Stimulated activated CD4-positive, alpha-beta T cell treated with anti-CD3 and anti-CD28 coated beads, Interleukin-15, amount 100 ng/mL, for 24 hours (primary cell): ENCODE results near the gene LMF1.

Experiments
- DNase-seq: peaks from one replicate; pipeline ENCODE4 v3.0.0-alpha.2; 2020

Gene LMF1

DNA sequence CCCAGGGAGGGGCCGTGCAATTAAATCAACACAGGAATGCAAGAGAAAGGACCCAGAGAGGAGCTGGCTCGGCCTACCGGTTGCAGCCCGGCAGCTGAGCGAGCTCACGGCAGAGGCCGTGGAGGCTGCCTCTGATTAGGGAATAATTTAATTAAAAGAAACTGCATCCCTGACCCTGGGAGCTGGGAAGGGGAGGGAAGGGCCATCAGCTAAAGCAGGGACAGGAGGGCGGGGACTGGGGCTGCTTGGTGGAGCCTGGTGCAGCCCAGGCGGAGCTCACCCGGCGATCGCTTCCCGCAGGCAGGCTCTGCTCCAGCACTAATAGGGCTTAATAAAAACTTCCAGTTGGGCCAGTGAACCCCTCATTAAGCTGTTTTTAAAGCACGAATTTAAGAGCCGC, 43.4 kb downstream of the LMF1 start:
- no peak for DNase-seq

DNA sequence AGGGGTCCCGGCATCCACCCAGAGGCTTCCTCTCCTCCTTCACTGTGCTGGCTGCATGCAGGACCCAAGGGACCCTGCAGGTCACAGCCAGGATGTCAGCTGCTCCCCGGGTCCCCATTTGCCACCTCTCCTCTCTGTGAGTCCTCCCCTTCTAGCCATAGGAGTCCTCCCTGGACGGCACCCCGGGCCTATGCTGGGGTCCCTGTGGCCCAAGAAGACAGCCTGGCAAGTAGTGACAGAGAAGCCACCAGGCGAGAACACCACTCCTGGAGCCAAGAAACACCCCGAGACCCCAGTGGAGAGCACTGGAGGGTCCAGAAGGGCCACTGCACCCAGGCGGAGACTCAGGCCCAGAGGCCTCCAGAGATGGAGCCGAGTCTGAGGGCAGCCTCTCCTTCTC, 44.1 kb downstream of the LMF1 start:
- no peak for DNase-seq

DNA sequence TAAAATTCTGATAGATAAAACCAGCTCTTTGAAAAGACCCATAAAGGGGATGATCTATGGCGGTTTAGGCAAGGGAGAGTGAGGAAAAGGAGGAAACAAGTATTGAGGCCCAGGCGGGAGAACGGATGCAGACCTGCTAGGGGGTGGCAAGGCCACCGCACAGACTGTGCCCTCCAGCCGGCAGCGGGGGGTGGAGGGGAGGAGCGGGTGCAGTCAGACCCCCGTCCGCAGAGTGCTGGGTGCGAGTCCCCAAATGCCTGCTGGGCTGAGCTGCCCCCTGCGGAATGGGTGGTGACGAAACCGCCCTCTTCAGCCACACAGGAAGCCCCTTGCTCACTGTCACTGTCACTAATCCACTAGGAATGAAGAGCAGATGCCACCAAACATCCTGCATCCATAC, 46.0 kb downstream of the LMF1 start:
- no peak for DNase-seq

DNA sequence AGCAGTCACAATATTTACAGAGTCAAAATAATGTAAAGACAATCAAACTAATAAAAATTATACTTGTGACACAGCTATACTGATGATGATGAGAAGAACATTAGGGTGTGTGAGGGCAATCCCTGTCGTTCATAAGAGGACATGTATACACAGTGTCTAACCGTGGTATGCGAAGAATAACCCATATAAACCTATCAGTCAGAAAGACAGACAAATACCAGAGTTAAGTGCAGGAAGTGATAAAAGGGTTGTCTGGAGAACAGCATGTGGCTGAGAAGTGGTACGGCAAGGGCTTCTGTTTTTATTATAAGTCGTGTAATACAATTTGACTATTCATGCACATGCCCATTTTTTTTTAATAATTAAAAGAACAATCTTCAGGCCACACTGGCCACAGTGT, 46.7 kb downstream of the LMF1 start:
- no peak for DNase-seq

DNA sequence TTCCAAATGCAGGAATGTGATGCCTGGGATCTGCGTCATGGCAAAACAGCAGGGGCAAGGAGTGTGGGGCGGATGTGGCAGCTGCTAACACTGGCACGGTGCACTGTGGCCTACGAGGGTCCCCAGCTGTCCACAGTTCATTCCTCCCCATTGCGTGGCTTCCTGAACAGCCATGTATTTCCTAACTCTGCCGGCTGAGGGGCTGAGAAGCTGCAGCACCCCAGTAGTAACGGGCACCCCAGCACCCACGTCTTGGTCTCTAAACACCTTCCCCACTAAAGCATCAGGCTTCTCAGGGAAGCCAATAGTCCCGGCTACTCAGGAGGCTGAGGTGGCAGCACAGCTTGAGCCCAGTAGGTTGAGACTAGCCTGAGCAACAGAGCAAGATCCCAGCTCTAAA, 47.6 kb downstream of the LMF1 start:
- DNase-seq, result no peak

DNA sequence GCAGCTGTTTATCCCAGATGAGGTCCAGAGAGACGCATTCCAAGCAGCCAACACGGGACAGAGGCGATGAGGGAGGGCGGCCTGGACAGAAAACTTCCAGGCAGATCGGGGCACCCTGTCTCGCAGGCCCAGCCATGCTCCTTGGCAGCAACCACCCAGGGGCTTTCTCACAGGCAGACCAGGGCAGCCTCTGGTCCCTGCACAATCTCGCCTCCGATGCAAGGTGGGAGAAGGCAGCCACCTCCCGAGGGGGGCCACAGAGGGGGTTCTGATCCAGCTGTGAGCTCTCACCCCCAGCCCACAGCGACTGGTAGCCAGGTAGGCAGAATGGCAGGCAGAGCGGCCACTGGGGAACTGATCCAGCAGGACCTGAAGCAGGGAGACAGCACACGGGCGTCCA, 48.7 kb downstream of the LMF1 start:
- DNase-seq, result no peak

DNA sequence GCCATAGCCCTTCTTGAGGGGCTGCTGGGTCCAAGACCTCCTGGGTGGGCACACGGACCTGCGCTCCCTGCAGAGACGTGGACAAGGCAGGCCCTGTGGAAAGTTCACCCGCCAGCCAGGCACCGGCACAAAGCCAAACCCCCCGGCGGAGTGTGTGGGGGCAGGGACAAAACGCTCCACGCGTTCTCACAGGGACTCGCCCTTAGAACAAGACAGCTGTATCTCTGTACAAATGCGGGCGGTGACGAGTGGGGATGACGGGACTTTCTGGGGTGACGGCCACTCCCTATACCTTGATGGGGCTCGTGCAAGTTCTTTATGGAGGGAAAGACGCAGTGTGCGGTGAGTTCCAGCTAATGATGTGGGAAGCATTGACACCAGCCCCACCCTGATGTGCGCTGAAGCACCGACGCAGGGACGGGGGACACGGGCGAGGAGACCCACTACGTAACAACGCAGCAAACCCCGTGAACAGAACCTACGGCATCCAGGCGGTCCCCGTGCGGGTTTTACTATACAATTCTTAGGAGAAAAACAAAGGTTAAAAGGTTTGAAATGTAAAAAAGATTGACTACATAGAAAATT, 49.4 kb downstream of the LMF1 start:
- no peak for DNase-seq

DNA sequence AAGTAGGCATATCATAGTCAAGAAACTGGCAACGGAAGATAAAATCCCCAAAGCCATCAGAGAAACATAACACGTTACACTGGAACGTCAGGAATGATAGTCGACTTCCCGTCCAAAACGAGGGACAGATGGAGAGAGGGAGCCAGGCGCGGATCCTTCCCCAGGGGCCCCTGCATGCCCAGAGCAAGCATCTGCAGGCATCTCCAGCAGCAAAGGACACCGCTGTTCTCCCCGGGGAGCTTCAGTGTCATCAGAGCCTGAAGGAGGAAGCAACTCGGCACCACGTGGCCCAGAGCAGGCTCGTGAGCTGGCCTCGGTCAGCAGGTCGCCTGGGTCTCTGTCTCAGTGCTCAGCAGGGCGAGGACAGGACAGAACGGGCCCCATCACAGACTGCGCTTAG, 50.1 kb downstream of the LMF1 start:
- DNase-seq, result no peak

DNA sequence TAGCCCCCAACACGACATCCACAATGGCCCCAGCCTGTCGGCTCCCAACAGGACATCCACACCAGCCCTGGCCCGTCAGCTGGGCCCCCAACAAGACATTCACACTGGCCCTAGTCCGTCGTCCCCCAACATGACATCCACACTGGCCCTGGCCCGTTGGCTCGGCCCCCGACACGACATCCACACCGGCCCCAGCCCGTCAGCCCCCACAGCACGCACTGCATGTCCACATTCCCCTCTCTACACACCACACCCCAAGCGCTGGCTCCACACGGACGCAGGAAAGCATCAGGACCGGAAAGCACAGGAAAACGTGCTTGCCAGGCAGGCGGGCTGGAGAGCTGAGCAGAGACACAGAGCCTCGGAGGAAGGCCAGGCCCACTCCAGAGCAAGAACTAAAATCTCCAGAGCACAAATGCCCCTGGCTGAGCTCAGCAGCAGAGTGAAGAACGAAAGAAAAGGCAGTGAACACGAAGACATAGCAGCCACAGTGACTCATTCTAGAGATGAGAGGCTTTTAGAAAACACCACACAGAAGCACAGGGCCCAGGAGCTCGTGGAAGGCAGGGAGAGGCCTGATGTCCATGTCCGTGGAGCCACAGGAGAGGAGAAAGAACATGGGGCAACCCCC, 50.6 kb downstream of the LMF1 start:
- DNase-seq, result no peak

DNA sequence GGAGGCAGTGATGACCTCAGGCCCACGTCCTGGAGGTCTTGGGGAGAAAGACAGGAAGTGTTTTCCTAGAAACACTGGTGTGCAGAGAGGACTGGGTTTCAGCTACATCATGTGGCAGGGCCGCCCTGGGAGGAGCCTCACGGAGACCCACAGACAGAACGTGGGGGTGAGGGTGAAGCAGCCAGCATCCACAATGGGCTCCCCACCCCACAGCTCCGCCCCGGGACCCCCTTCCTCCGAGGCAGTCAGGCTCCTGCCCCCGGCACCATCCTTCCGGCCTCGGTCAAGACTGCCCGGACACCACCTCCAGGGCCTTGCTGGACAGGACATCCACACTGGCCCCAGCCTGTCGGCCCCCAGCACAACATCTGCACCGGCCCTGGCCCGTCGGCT, 51.1 kb downstream of the LMF1 start:
- no peak for DNase-seq

DNA sequence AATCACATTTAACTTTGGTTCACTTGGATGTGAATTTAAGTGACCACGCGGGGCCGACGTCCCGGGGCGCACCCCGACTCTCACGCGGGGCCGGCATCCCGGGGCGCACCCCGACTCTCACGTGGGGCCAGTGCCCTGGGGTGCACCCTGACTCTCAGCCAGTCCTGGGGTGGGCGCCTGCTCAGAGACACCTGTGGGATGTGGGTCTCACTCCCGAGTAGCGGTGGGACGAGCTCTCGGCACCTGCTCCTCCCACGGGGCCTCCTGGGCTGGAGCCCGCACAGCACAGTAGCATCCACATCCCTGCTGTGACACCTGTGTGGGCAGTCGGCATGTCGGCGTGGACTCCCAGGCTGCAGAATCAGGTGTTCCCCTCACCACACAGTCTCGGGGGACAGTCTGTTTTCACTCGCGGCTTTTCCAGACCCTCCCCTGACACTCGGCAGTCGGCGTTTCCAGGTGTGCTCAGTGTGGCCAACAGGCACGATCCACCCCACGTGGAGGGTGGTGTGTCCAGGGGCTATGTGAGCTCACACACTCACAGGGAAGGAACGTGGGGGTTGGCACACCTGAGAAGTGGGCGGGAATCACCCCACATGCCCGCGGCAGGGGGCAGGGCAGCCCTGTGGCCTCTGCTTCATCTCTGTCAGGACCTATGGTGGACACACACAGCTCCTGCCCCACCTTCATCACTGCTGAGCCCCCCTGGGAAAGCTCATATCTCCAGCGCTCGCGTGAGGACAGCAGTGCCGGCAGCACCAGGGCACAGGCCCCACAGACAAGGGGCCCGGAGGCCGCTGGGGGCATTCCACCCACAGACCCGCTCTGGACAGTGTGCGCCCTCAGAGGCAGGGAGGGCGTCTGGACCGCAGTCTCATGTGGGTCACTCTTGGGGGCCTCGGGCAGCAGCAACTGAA, 51.8 kb downstream of the LMF1 start:
- no peak for DNase-seq

DNA sequence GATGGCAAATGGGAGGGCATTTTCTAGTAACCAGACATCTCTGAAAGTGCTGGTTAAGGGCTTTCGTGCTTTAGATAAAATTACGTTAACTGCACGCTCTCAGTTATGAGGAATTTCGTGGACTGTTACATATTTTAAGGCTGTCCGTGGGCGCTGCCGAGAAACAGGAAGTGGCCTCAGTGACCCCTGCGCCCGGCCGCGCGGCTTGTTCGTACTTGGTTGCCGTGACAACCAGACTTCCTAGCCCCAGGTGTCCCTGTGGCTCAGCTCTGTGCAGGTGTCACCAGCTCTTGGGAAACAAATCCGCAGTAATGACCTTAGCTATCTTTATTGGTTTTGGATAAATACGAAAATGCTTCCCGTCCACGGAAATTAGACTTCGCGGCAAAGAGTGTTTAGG, 52.7 kb downstream of the LMF1 start:
- DNase-seq, result no peak

DNA sequence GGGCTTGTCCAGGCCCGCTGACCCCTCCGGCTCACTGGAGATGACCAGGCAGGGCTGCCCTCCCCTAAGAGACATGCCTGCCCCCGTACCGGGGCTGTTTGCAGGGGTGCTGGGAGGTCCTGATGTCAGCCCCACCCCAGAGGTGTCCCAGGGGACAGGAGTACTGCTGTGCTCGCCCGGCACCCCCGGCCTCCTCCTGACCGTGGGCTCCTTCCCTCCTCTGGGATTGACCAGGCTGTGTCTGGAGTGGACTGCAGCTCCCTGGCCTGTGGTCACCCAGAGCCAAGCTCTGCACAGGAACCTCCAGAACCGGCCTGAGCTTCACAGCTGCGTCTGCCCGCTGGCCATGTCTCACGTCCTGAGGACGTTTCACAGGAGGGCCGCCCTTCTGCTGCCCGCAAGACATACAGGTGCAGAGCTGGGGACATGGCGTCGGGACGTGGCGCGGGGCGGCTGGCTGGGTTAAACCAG, 53.2 kb downstream of the LMF1 start:
- no peak for DNase-seq

DNA sequence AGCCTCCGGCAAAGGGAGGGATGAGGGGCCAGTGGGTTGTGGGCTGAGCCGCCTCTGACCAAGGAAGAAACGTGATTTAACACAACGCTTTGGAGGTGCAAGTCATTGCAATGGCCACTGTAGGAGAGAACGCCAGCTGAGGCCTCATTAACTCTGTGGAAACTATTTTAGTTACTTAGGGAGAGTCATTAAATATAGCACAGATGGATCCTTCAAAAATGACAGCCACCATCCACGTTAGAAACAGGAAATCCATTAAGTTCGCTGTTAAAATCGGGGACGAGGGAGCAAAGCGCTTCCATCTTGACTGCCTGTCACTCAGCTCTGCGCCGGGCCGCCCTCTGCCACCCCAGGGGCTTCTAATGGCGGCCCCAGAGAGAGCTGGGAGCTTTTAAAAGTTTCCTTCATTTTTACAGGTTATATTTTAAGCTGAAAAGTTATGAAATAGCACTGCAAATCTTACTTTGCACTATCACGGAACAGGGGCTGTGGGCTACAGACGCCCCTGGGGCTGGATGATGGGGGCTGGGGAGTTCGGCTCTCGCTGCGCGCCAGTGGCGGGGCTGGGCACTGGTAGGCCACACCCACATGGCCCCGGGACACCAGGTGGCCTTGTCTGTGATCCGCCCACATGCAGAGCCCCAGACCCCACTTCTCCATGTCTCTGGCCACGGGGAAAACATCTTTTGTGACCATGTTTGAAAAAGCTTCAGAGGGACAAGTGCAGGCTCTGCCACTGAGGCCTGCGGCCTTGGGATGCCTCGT, 54.6 kb downstream of the LMF1 start:
- no peak for DNase-seq

DNA sequence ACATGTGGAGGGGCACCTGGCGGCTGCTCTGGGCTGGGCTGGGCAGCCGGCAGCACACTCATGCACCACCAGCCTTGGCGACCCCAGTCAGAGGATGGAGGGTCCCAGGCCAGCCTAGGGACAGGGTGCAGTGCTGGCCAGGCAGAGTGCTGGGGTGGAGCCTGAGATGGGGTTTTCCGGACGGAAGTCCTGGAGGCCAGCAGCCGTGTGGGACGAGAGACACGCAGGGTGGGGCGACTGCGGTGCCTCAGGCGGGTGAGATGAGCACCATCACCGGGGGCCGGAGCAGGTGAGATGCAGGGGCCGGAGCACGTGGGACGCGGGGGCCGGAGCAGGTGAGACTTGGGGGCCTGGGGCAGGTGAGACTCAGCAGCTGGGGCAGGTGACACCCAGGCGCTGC, 55.2 kb downstream of the LMF1 start:
- DNase-seq, result no peak

DNA sequence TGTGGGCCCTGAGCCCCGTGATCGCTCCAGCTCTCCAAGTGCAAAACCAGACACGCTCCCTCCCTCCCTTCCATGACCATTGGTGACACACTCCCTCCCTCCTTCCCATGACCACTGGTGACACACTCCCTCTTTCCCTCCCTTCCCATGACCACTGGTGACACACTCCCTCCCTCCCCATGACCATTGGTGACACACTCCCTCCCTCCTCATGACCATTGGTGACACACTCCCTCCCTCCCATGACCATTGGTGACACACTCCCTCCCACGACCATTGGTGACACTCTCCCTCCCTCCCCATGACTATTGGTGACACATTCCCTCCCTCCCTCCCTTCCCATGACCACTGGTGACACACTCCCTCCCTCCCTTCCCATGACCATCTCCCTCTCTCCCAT, 56.3 kb downstream of the LMF1 start:
- DNase-seq, result no peak

DNA sequence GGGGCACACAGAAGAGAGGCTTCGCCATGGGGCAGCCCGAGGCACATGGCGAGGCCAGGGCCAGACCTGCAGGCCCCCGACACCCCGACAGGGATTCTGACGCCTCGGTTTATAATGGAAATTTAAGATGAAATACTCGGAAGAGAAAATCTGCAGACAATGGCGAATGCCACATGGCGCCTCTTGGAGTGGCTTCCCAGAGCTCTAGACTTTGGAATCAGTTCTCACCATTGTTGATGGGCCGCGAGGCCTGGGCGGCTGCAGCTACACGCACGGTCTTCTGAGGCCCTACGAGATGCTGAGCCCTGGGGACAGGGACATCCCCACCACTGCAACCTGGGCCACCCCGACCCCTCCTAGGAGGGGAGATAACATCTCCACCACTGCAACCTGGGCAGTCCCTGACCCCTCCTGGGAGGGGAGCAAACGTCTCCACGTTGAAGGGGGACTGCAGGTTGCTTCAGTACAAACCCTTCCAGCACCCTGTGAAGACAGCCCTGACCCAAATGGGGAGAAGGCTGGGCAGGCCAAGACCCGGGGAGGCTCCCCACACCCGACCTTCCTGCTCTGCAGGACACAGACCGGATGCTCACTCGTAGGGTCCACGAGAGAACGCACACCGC, 56.9 kb downstream of the LMF1 start:
- DNase-seq, result no peak

DNA sequence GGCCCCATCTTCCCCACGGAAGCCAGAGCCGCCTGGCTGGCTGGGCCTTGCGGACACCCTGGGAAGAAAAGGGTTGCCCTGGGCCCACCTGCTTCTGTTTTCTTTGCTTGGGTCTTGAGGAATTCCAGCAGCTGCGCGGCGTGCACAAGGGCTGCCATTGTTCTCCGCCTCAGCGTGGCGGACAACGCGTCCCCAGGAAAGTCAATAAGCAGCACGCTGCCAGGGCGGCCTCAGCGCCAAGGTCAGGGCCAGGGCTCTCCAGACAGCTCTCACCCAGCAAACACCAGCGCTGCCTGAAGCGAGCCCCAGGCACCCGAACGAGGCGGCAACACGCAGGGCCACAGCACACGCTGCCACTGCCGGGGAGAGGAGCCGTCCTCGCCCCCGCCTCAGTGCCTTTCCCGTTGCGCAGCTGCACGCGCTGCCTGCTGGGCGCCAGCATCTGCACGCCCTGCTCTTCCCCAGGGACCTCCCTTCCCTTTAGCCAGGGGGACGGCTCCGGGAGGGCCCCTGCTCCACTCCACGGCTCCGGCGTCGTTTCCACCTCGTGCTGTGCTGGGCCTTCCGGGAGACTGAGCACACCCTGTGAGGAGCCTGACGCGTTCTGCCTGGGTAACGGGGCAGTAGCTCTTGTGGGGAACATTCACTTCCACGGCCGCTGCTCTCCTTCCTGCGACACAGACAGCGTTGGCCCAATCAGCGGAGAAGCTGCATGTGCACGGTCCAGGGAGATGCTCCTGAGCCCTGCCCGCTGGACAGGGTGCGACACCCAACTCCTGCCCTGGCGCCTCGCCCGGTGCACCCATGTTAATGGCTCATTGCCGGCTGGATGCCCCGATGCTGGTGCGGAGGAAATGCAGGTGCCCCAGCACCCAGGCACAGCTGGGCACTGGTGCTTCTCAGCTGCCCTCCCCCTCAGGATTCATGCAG, 57.8 kb downstream of the LMF1 start:
- DNase-seq, result no peak

DNA sequence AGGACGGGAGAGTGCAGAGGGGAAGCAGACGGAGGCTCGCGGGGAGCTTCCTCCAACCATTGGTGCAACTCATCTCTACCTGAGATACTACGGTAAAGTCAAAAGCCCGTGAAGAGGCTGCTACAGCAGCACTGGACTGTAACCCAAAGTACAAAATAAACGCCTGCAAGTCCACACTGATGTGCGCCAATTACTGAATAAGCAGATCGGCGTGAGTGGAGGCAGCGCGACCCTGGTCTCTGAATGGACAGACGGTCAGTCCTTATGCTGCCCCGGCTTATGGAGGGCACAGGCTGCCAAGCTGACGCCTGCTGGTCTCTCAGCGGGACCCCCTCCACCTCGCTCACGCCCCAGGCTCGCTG, 58.5 kb downstream of the LMF1 start:
- DNase-seq, result no peak

DNA sequence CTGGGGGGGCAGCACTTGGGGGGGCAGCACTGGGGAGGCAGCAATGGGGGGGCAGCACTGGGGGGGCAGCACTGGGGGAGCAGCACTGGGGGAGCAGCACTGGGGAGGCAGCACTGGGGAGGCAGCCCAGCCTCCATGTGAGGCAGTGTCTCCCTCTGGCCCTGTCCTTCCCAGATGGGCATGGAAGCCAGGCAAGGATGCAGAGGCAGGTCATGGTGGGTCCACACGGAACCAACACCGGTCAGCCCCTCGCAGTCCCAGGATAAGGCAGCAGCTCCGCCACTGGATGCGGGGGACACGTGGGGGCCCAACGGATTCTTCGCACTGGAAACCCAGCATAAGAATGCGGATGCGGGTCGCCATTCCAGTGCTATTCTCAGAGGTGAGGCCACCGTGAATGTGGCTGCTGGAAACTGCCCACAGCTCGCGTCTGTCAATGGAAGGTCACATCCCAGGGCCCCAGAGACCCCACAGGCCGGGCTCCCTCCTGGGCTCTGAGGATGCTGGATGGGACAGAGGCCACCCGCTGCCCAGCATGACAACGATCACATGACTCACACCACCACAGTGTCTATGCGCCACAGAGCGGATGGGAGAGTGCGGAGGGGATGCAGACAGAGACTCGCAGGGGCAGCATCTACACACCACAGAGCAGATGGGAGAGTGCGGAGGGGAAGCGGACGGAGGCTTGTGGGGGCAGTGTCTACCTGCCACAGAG, 59.0 kb downstream of the LMF1 start:
- DNase-seq, result no peak

DNA sequence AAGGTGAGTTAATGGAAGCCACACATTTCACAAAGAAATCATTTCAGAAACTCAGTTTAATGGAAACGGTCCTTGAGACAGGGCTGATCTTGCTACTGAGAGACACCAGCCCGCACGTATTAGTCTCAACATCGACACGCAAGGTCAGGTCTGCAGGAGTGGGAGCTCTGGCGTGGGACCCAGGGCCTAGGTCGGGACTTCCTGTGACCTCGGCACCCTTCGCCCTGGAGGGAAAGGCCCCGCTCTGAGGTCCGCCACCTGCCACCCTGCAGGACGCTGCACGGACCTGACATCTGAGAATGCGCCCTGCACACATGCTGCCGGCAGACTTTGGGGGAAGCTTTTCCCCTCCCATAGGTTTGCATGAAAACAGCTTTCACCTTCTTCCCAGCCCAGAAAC, 59.7 kb downstream of the LMF1 start:
- no peak for DNase-seq
